Measurements from ENCODE around the gene COL13A1.

Gene COL13A1

GRCh38 chr10:69890065-69890847 lies 88.5 kb downstream of the COL13A1 start:
- H3K9me3 ChIP-seq (ENCODE audit: low read length), result no peaks in the 10 kb centered on the region
- H3K4me1 ChIP-seq (ENCODE audit: insufficient read depth, low read length, severe bottlenecking), result no peaks in the 10 kb centered on the region
- no peaks in the 10 kb centered on the region for H3K27me3 ChIP-seq (ENCODE audit: insufficient read depth, low read length)
- H3K79me2 ChIP-seq (ENCODE audit: insufficient read depth, low read length), result no peaks in the 10 kb centered on the region
- no peak overlapping the region for H3K4me3 ChIP-seq (ENCODE audit: low read depth, low read length, poor library complexity, severe bottlenecking)
- no peak overlapping the region for H3K9ac ChIP-seq (ENCODE audit: low read length)
- no peak for TF ChIP-seq CTCF (IDR thresholded peaks at IDR 0.05; ENCODE audit: low read length)
- no peak for TF ChIP-seq EZH2 (IDR thresholded peaks at IDR 0.05; ENCODE audit: borderline replicate concordance, low read length)
- no peak overlapping the region for H3K4me2 ChIP-seq (ENCODE audit: low read length)
- no peaks in the 10 kb centered on the region for H4K20me1 ChIP-seq (ENCODE audit: insufficient read depth, low read length)
- H3K9me2 ChIP-seq (ENCODE audit: low read depth, low read length), result no peaks in the 10 kb centered on the region
- no peak overlapping the region for H3K27ac ChIP-seq (ENCODE audit: low read depth, low read length, poor library complexity, severe bottlenecking)
- H2AFZ ChIP-seq (ENCODE audit: low read length), result no peak overlapping the region
- H3K36me3 ChIP-seq (ENCODE audit: insufficient read depth, low read length), result no peaks in the 10 kb centered on the region
- no peaks in the 10 kb centered on the region for H3F3A ChIP-seq (ENCODE audit: insufficient read depth, low read length)

DNA sequence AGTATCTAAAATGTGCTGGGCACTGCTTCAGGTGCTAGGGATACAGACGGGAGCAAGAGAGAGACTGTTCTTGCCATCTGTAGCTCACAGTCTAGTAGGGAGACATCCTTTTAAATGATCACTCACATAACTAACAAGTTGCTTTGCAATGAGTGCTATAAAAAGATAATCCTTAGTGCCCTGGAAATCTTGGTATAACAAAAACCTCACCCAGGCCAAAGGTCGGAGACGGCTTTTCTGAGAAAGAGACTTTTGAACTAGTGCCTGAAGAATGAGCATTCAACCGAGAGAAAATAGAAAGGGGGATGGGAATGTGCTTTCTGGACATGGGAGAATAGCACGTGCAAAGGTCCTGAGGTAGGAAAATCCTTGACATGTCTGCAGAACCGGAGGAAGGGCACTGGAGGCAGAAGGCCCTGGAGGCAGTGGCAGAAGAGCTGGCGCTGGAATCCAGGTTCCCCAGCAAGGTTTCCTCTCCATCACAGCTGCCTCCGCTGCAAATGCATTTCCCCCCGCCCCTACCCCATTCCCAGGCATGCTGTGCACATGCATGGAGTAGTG lies 89.4 kb downstream of the COL13A1 start:
- TF ChIP-seq CTCF (IDR thresholded peaks at IDR 0.05; ENCODE audit: low read length) (no peak), EZH2 (IDR thresholded peaks at IDR 0.05; ENCODE audit: borderline replicate concordance, low read length) (no peak)

GRCh38 chr10:69892406-69892805 lies 90.7 kb downstream of the COL13A1 start:
- Histone ChIP-seq H3K9me2 (ENCODE audit: low read depth, low read length) (no peaks in the 10 kb centered on the region), H3K27ac (ENCODE audit: low read depth, low read length, poor library complexity, severe bottlenecking) (no peak overlapping the region), H3K9ac (ENCODE audit: low read length) (no peak overlapping the region), H3K27me3 (ENCODE audit: insufficient read depth, low read length) (no peaks in the 10 kb centered on the region), H3K79me2 (ENCODE audit: insufficient read depth, low read length) (no peaks in the 10 kb centered on the region), H3K36me3 (ENCODE audit: insufficient read depth, low read length) (no peaks in the 10 kb centered on the region), H3K4me1 (ENCODE audit: insufficient read depth, low read length, severe bottlenecking) (no peaks in the 10 kb centered on the region), H3K4me2 (ENCODE audit: low read length) (no peak overlapping the region), H4K20me1 (ENCODE audit: insufficient read depth, low read length) (no peaks in the 10 kb centered on the region), H2AFZ (ENCODE audit: low read length) (no peak overlapping the region), H3K9me3 (ENCODE audit: low read length) (no peaks in the 10 kb centered on the region), H3F3A (ENCODE audit: insufficient read depth, low read length) (no peaks in the 10 kb centered on the region), H3K4me3 (ENCODE audit: low read depth, low read length, poor library complexity, severe bottlenecking) (no peak overlapping the region)
- TF ChIP-seq CTCF (IDR thresholded peaks at IDR 0.05; ENCODE audit: low read length), result no peak
- TF ChIP-seq EZH2 (IDR thresholded peaks at IDR 0.05; ENCODE audit: borderline replicate concordance, low read length), result no peak

More for the DNA sequence above, 89.4 kb downstream of the COL13A1 start:
- Histone ChIP-seq H3K79me2 (ENCODE audit: insufficient read depth, low read length) (no peaks in the 10 kb centered on the region), H3K9ac (ENCODE audit: low read length) (no peak overlapping the region), H3F3A (ENCODE audit: insufficient read depth, low read length) (no peaks in the 10 kb centered on the region), H3K4me2 (ENCODE audit: low read length) (no peak overlapping the region), H3K9me2 (ENCODE audit: low read depth, low read length) (no peaks in the 10 kb centered on the region), H3K4me1 (ENCODE audit: insufficient read depth, low read length, severe bottlenecking) (no peaks in the 10 kb centered on the region), H3K4me3 (ENCODE audit: low read depth, low read length, poor library complexity, severe bottlenecking) (no peak overlapping the region), H3K9me3 (ENCODE audit: low read length) (no peaks in the 10 kb centered on the region), H4K20me1 (ENCODE audit: insufficient read depth, low read length) (no peaks in the 10 kb centered on the region), H3K36me3 (ENCODE audit: insufficient read depth, low read length) (no peaks in the 10 kb centered on the region), H3K27me3 (ENCODE audit: insufficient read depth, low read length) (no peaks in the 10 kb centered on the region), H3K27ac (ENCODE audit: low read depth, low read length, poor library complexity, severe bottlenecking) (no peak overlapping the region), H2AFZ (ENCODE audit: low read length) (no peak overlapping the region)
